Right lobe of liver (tissue), 4 donors: ENCODE data around the gene SYP.

Experiments
- POLR2A ChIP-seq: fragments of 450-650 bp; IDR thresholded peaks from one replicate; pipeline ENCODE4 v1.6.1; 2017; ENCODE audit warnings: antibody characterized with exemption, mild to moderate bottlenecking
- TF ChIP-seq, protein P1 (sequence below), 4 donors: fragments of 200-600 bp in 3 of 4; fragments of 450-650 bp in 1 of 4; IDR thresholded peaks; one replicate each; pipeline versions ENCODE4 v1.5.1 to v1.8.0; 2016 to 2022; ENCODE audit warnings: antibody characterized with exemption in 4 of 4, mild to moderate bottlenecking in 2 of 4
- donor health status: DM: no; HTN: no; CAD: no.
- donor health status: DM: no; HTN: no; CAD: no.
- donor health status: DM: no; HTN: yes; CAD: no.

DNA sequence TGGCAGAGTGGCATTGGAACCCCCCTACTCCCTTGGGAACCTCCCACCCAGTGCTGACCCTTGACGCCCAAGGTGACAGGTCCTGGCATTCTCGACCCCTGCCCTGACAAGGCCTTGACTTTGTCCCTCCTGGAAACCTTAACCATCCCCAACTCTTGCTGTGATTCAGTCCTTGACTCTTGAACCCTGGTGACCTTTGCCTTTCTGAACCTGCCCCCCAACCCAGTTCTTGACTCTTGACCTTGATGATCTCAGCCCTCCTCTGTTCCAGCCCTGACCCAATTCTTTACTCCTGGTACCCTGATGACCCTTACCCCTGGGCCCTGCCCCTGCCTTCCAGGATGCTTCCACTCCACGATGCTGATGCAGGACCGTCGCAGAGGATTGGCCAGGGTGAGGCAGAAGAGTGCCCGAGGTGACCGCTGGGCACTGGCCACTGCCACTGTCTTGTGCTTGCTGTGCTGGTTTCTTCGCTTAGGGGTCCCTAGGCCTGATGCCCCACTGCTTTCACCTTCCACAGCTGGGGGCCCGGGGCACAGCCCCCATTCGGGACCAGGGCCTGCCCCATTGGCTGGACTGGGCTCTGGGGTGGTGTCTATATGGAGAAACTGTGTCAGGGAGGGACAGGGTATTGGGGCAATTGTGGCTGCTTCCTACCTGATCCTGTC, 31.5 kb upstream of the SYP start:
- TF ChIP-seq, protein P1, sequence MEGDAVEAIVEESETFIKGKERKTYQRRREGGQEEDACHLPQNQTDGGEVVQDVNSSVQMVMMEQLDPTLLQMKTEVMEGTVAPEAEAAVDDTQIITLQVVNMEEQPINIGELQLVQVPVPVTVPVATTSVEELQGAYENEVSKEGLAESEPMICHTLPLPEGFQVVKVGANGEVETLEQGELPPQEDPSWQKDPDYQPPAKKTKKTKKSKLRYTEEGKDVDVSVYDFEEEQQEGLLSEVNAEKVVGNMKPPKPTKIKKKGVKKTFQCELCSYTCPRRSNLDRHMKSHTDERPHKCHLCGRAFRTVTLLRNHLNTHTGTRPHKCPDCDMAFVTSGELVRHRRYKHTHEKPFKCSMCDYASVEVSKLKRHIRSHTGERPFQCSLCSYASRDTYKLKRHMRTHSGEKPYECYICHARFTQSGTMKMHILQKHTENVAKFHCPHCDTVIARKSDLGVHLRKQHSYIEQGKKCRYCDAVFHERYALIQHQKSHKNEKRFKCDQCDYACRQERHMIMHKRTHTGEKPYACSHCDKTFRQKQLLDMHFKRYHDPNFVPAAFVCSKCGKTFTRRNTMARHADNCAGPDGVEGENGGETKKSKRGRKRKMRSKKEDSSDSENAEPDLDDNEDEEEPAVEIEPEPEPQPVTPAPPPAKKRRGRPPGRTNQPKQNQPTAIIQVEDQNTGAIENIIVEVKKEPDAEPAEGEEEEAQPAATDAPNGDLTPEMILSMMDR (IDR thresholded peaks at IDR 0.05): no peak
- no peak for TF ChIP-seq POLR2A
